Suprapubic skin (tissue), 3 donors: ENCODE measurements around the gene CHST15.

ENCODE experiments used
- CTCF ChIP-seq, 2 donors: fragments of 200-600 bp in 1 of 2; fragments of 450-650 bp in 1 of 2; sonication (generic) in 1 of 2; IDR thresholded peaks; one replicate each; pipeline ENCODE4 v1.5.1; 2016 to 2019; ENCODE audit warnings: antibody characterized with exemption in 2 of 2, mild to moderate bottlenecking in 1 of 2, moderate library complexity in 1 of 2
- POLR2A ChIP-seq, 2 donors: fragments of 450-650 bp; IDR thresholded peaks; one replicate each; pipeline ENCODE4 v1.6.1; 2017; ENCODE audit warnings: antibody characterized with exemption in 2 of 2, mild to moderate bottlenecking in 2 of 2, moderate library complexity in 2 of 2

- TF ChIP-seq POLR2A (IDR thresholded peaks at IDR 0.05) (no peak), CTCF (IDR thresholded peaks at IDR 0.05) (no peak)
Observed at GRCh38 chr10:124077208-124077993, 16.0 kb downstream of the CHST15 start.
